Urinary bladder (tissue), 4 donors: ENCODE data around the gene GLYATL3. TPM values are rescaled to one million over a fixed set of nuclear protein-coding genes. Genes with fewer than 3 reads are reported as not detected.
"Not testable (repeated sequence)": the region's sequence is repeated elsewhere in the genome, so short reads cannot be mapped to it uniquely, and the experiment has no call there.

Experiments used
- DNase-seq: peaks from one replicate; pipeline ENCODE4 v3.0.0-alpha.2; 2015; ENCODE audit errors: extremely low spot score
- H3K27ac ChIP-seq: one replicate; pipeline ENCODE4 v1.5.1; 2013; ENCODE audit warnings: low read depth, mild to moderate bottlenecking, moderate library complexity
- H3K36me3 ChIP-seq: one replicate; pipeline ENCODE4 v1.6.1; 2013; ENCODE audit warnings: mild to moderate bottlenecking, moderate library complexity; ENCODE audit not compliant: insufficient read depth
- H3K4me1 ChIP-seq: one replicate; pipeline ENCODE4 v1.6.1; 2013; ENCODE audit warnings: mild to moderate bottlenecking, moderate library complexity; ENCODE audit not compliant: insufficient read depth
- H3K4me3 ChIP-seq: one replicate; pipeline ENCODE4 v1.5.1; 2013; ENCODE audit warnings: low read depth, low read length
- WGBS: extraction: QIAGEN DNeasy Blood & Tissue Kit; methylation state at CpG from one replicate; pipeline ENCODE4 v1.1.7; 2013; 5-methylcytosine and 5-hydroxymethylcytosine counted together
- polyA plus RNA-seq: library from polyadenylated mRNA; stranded (reverse); fragments of 200-250 nt; gene quantifications from one replicate; pipeline ENCODE4 v1.2.3, GENCODE V29; 2013
- total RNA-seq: library from RNA; depleted of rRNA; stranded (reverse); fragments of >200 nt; gene quantifications from one replicate; pipeline ENCODE4 v1.2.3, GENCODE V29; 2014
- donor health status: healthy with polysubstance abuse.
- donor health status: healthy.

The GLYATL3 gene
- total and polyA plus RNA-seq, 2 donors = not detected

- not testable (repeated sequence) for H3K27ac ChIP-seq, H3K4me3 ChIP-seq, H3K4me1 ChIP-seq, H3K36me3 ChIP-seq, DNase-seq
- WGBS = 91% methylated on average over 14 of the region's 14 CpGs
Measured at GRCh38 chr6:49483380-49483779, 16.3 kb upstream of the GLYATL3 start.

- no peak for DNase-seq
- H3K36me3 ChIP-seq = peaks cover 5% of the 10 kb centered on the region
- 96% methylated on average over 4 of the region's 4 CpGs for WGBS
- H3K27ac ChIP-seq = no peak overlapping the region
- H3K4me3 ChIP-seq = no peak overlapping the region
- no peaks in the 10 kb centered on the region for H3K4me1 ChIP-seq
Measured at GRCh38 chr6:49490633-49491032, 9.1 kb upstream of the GLYATL3 start.

GRCh38 chr6:49497304-49497703 lies 2.4 kb upstream of the GLYATL3 start:
- DNase-seq = no peak
- Histone ChIP-seq H3K36me3 (no peaks in the 10 kb centered on the region), H3K4me1 (no peaks in the 10 kb centered on the region), H3K27ac (no peak overlapping the region), H3K4me3 (no peak overlapping the region)
- 50% methylated on average over 3 of the region's 3 CpGs for WGBS

GRCh38 chr6:49499126-49499525 lies 597 bp upstream of the GLYATL3 start:
- Histone ChIP-seq H3K36me3 (no peaks in the 10 kb centered on the region), H3K4me1 (no peaks in the 10 kb centered on the region), H3K4me3 (no peak overlapping the region), H3K27ac (no peak overlapping the region)
- 71% methylated on average over 1 of the region's 1 CpG for WGBS
- no peak for DNase-seq

GRCh38 chr6:49504666-49505065 lies 4.9 kb downstream of the GLYATL3 start:
- Histone ChIP-seq H3K4me3 (no peak overlapping the region), H3K36me3 (no peaks in the 10 kb centered on the region), H3K27ac (no peak overlapping the region), H3K4me1 (no peaks in the 10 kb centered on the region)
- WGBS = 77% methylated on average over 5 of the region's 5 CpGs
- DNase-seq = no peak

GRCh38 chr6:49506569-49507111 lies 6.9 kb downstream of the GLYATL3 start:
- no peak overlapping the region for H3K27ac ChIP-seq
- no peaks in the 10 kb centered on the region for H3K36me3 ChIP-seq
- WGBS = 80% methylated on average over 5 of the region's 5 CpGs
- H3K4me3 ChIP-seq = no peak overlapping the region
- H3K4me1 ChIP-seq = no peaks in the 10 kb centered on the region
- DNase-seq = no peak

GRCh38 chr6:49509342-49509741 lies 9.6 kb downstream of the GLYATL3 start:
- 79% methylated on average over 3 of the region's 3 CpGs for WGBS
- Histone ChIP-seq H3K4me3 (no peak overlapping the region), H3K4me1 (no peaks in the 10 kb centered on the region), H3K27ac (no peak overlapping the region), H3K36me3 (no peaks in the 10 kb centered on the region)
- DNase-seq = no peak

GRCh38 chr6:49513153-49513989 lies 13.6 kb downstream of the GLYATL3 start:
- no peak overlapping the region for H3K27ac ChIP-seq
- WGBS = 70% methylated on average over 2 of the region's 2 CpGs
- DNase-seq = no peak
- no peak overlapping the region for H3K4me3 ChIP-seq
- no peaks in the 10 kb centered on the region for H3K4me1 ChIP-seq
- no peaks in the 10 kb centered on the region for H3K36me3 ChIP-seq

- H3K4me1 ChIP-seq = no peaks in the 10 kb centered on the region
- WGBS = 77% methylated on average over 8 of the region's 8 CpGs
- H3K36me3 ChIP-seq = no peaks in the 10 kb centered on the region
- no peak for DNase-seq
- no peak overlapping the region for H3K4me3 ChIP-seq
- H3K27ac ChIP-seq = no peak overlapping the region
Measured at GRCh38 chr6:49514571-49515484, 15.1 kb downstream of the GLYATL3 start.

GRCh38 chr6:49515485-49516146 lies 15.9 kb downstream of the GLYATL3 start:
- H3K4me1 ChIP-seq = no peaks in the 10 kb centered on the region
- no peaks in the 10 kb centered on the region for H3K36me3 ChIP-seq
- 59% methylated on average over 10 of the region's 10 CpGs for WGBS
- no peak for DNase-seq
- H3K4me3 ChIP-seq = no peak overlapping the region
- H3K27ac ChIP-seq = no peak overlapping the region

GRCh38 chr6:49516147-49516505 lies 16.4 kb downstream of the GLYATL3 start:
- Histone ChIP-seq H3K36me3 (no peaks in the 10 kb centered on the region), H3K27ac (no peak overlapping the region), H3K4me3 (no peak overlapping the region), H3K4me1 (no peaks in the 10 kb centered on the region)
- 83% methylated on average over 4 of the region's 4 CpGs for WGBS
- DNase-seq = no peak

- Histone ChIP-seq H3K4me1 (no peaks in the 10 kb centered on the region), H3K27ac (no peak overlapping the region), H3K4me3 (no peak overlapping the region), H3K36me3 (no peaks in the 10 kb centered on the region)
- WGBS = 83% methylated on average over 2 of the region's 2 CpGs
- no peak for DNase-seq
Measured at GRCh38 chr6:49517919-49518318, 18.2 kb downstream of the GLYATL3 start.

- Histone ChIP-seq H3K27ac (no peak overlapping the region), H3K36me3 (no peaks in the 10 kb centered on the region), H3K4me3 (no peak overlapping the region), H3K4me1 (no peaks in the 10 kb centered on the region)
- DNase-seq = no peak
- WGBS = 76% methylated on average over 1 of the region's 1 CpG
Measured at GRCh38 chr6:49519660-49520059, 19.9 kb downstream of the GLYATL3 start.
